Hair follicular keratinocyte (primary cell): ENCODE measurements around the gene SYNGR4. TPM values are rescaled to one million over a fixed set of nuclear protein-coding genes. Genes with fewer than 3 reads are reported as not detected.

Source experiments
- total RNA-seq: library from RNA; depleted of rRNA; stranded (reverse); fragments of >200 nt; gene quantifications from 2 replicates; pipeline ENCODE4 v1.2.3, GENCODE V29; 2015

The SYNGR4 gene
- total RNA-seq = not detected in 2 replicates

GRCh38 chr19:48363810-48364597 is at the start of gene SYNGR4, which contains the start of gene TMEM143:
Gene SYNGR4, plus strand, starts transcription at chr19:48364367. Its CDS starts 1,476 bp downstream, at chr19:48365843.
Gene TMEM143, minus strand, starts transcription at chr19:48363940. Its CDS starts 20 bp downstream, at chr19:48363920.

GRCh38 chr19:48325265-48325910 is 38.8 kb upstream of the SYNGR4 start, which contains the start of gene EMP3:
Gene EMP3, plus strand, starts transcription at chr19:48325552. Its CDS starts 1,293 bp downstream, at chr19:48326845.

GRCh38 chr19:48391100-48392005 is 27.2 kb downstream of the SYNGR4 start, which contains the start of gene KDELR1:
Gene KDELR1, minus strand, starts transcription at chr19:48391551. Its CDS starts 193 bp downstream, at chr19:48391358.

GRCh38 chr19:48393559-48394330 is 29.6 kb downstream of the SYNGR4 start, which contains the start of gene GRIN2D:
Gene GRIN2D, plus strand, starts transcription at chr19:48393668. Its CDS starts 4,725 bp downstream, at chr19:48398393.

Other genes starting within 250 kb of the SYNGR4 start
- gene LIG1, start 194.0 kb upstream of the SYNGR4 start, total RNA-seq = 30.8 and 66.1 TPM in 2 replicates
- 1.7 and 2.3 TPM in 2 replicates for gene ZSWIM9, start 193.7 kb upstream of the SYNGR4 start, total RNA-seq
- gene CARD8, start 108.5 kb upstream of the SYNGR4 start, total RNA-seq = 4.9 and 5.2 TPM in 2 replicates
- gene ZNF114, start 94.3 kb upstream of the SYNGR4 start, total RNA-seq = 0.72 and 1.7 TPM in 2 replicates
- gene EMP3, start 38.8 kb upstream of the SYNGR4 start, total RNA-seq = 54.1 and 100.0 TPM in 2 replicates
- 4.1 and 4.7 TPM in 2 replicates for gene TMEM143, start 427 bp upstream of the SYNGR4 start, total RNA-seq
- gene KDELR1, start 27.2 kb downstream of the SYNGR4 start, total RNA-seq = 135 and 149 TPM in 2 replicates
- gene GRIN2D, start 29.3 kb downstream of the SYNGR4 start, total RNA-seq = 0.16 TPM in 1 of 2 replicates, not detected in the other
- gene GRWD1, start 81.6 kb downstream of the SYNGR4 start, total RNA-seq = 35.2 and 40.9 TPM in 2 replicates
- 0.53 and 0.70 TPM in 2 replicates for gene KCNJ14, start 91.2 kb downstream of the SYNGR4 start, total RNA-seq
- 18.7 and 23.5 TPM in 2 replicates for gene CYTH2, start 105.0 kb downstream of the SYNGR4 start, total RNA-seq
- 2.8 and 3.7 TPM in 2 replicates for gene LMTK3, start 147.5 kb downstream of the SYNGR4 start, total RNA-seq
- 1.5 and 1.6 TPM in 2 replicates for gene SULT2B1, start 187.8 kb downstream of the SYNGR4 start, total RNA-seq
- not detected in 2 replicates for gene SPACA4, start 242.4 kb downstream of the SYNGR4 start, total RNA-seq